SK-N-SH treated with all-trans-retinoic acid at 6 μM for 48 hours (cell line): ENCODE data around the gene GPC6.

ENCODE experiments used
- ATAC-seq: fragments of 200-7000 bp; cut with Tn5 transposase; 3 replicates; pipeline ENCODE4 v1.9.1; 2020; ENCODE audit warnings: mild to moderate bottlenecking, moderate library complexity
- ARNTL ChIP-seq: fragments of 450-650 bp; formaldehyde crosslinking; IDR thresholded peaks from 2 replicates; pipeline ENCODE4 v1.5.0; 2020; ENCODE audit warnings: low read depth, mild to moderate bottlenecking, moderate library complexity, borderline replicate concordance
- BACH2 ChIP-seq: fragments of 250-450 bp; sonication (Bioruptor Pico); IDR thresholded peaks from 2 replicates; pipeline ENCODE4 v1.9.0; 2021; ENCODE audit warnings: mild to moderate bottlenecking, borderline replicate concordance
- CSDC2 ChIP-seq: fragments of 250-450 bp; sonication (Bioruptor Pico); IDR thresholded peaks from 2 replicates; pipeline ENCODE4 v1.5.0; 2020; ENCODE audit warnings: mild to moderate bottlenecking, moderate library complexity
- ESRRG ChIP-seq: fragments of 250-450 bp; sonication (Bioruptor Pico); IDR thresholded peaks from 2 replicates; pipeline ENCODE4 v1.6.1; 2021; ENCODE audit warnings: mild to moderate bottlenecking
- GLIS3 ChIP-seq: fragments of 250-450 bp; sonication (Bioruptor Pico); IDR thresholded peaks from 2 replicates; pipeline ENCODE4 v1.5.0; 2020; ENCODE audit warnings: mild to moderate bottlenecking, moderate library complexity
- ISL1 ChIP-seq: fragments of 250-450 bp; sonication (Bioruptor Pico); IDR thresholded peaks from 2 replicates; pipeline ENCODE4 v2.1.2; 2022; ENCODE audit warnings: mild to moderate bottlenecking, moderate library complexity
- OSR1 ChIP-seq: fragments of 250-450 bp; sonication (Bioruptor Pico); IDR thresholded peaks from 2 replicates; pipeline ENCODE4 v1.8.0; 2022; ENCODE audit warnings: moderate library complexity, mild to moderate bottlenecking, inconsistent platforms
- PPARA ChIP-seq: fragments of 250-450 bp; sonication (Bioruptor Pico); IDR thresholded peaks from 2 replicates; pipeline ENCODE4 v1.5.0; 2020; ENCODE audit warnings: mild to moderate bottlenecking, borderline replicate concordance
- RARB ChIP-seq: fragments of 250-450 bp; sonication (Bioruptor Pico); IDR thresholded peaks from 2 replicates; pipeline ENCODE4 v1.8.0; 2021; ENCODE audit warnings: mild to moderate bottlenecking, moderate library complexity
- SNAI2 ChIP-seq: fragments of 250-450 bp; sonication (Bioruptor Pico); IDR thresholded peaks from 2 replicates; pipeline ENCODE4 v1.5.0; 2020; ENCODE audit warnings: mild to moderate bottlenecking, moderate library complexity
- TCF4 ChIP-seq: fragments of 250-450 bp; sonication (Bioruptor Pico); IDR thresholded peaks from 2 replicates; pipeline ENCODE4 v1.8.0; 2021; ENCODE audit warnings: mild to moderate bottlenecking, moderate library complexity, borderline replicate concordance
- TOX ChIP-seq: fragments of 250-450 bp; sonication (Bioruptor Pico); IDR thresholded peaks from 2 replicates; pipeline ENCODE4 v1.8.0; 2021; ENCODE audit warnings: mild to moderate bottlenecking, moderate library complexity, borderline replicate concordance
- ZC3H10 ChIP-seq: fragments of 250-450 bp; sonication (Bioruptor Pico); IDR thresholded peaks from 2 replicates; pipeline ENCODE4 v1.5.1; 2021; ENCODE audit warnings: mild to moderate bottlenecking, moderate library complexity
- ZFP3 ChIP-seq: fragments of 250-450 bp; sonication (Bioruptor Pico); IDR thresholded peaks from 2 replicates; pipeline ENCODE4 v1.5.0; 2020; ENCODE audit warnings: mild to moderate bottlenecking, moderate library complexity
- ZFP30 ChIP-seq: fragments of 450-650 bp; formaldehyde crosslinking; IDR thresholded peaks from 2 replicates; pipeline ENCODE4 v1.5.0; 2022; ENCODE audit warnings: mild to moderate bottlenecking, moderate library complexity
- ZNF565 ChIP-seq: fragments of 450-650 bp; formaldehyde crosslinking; conservative IDR thresholded peaks from 2 replicates; pipeline ENCODE4 v1.5.0; 2020; ENCODE audit warnings: low read depth, mild to moderate bottlenecking, moderate library complexity
- ZNF70 ChIP-seq: fragments of 450-650 bp; formaldehyde crosslinking; IDR thresholded peaks from 2 replicates; pipeline ENCODE4 v1.5.0; 2020; ENCODE audit warnings: mild to moderate bottlenecking, moderate library complexity
- ZNF8 ChIP-seq: fragments of 450-650 bp; formaldehyde crosslinking; IDR thresholded peaks from 2 replicates; pipeline ENCODE4 v1.5.0; 2020; ENCODE audit warnings: mild to moderate bottlenecking, moderate library complexity
- TF ChIP-seq, protein P1 (sequence below): fragments of 250-450 bp; sonication (Bioruptor Pico); IDR thresholded peaks from 2 replicates; pipeline ENCODE4 v1.8.0; 2021; ENCODE audit warnings: low read depth, mild to moderate bottlenecking, moderate library complexity, borderline replicate concordance
- TF ChIP-seq, protein P2 (sequence below): fragments of 250-450 bp; sonication (Bioruptor Pico); IDR thresholded peaks from 2 replicates; pipeline ENCODE4 v1.5.1; 2021; ENCODE audit warnings: mild to moderate bottlenecking, moderate library complexity
- TF ChIP-seq, protein P3 (sequence below): fragments of 250-450 bp; sonication (Bioruptor Pico); IDR thresholded peaks from 2 replicates; pipeline ENCODE4 v1.8.0; 2020; ENCODE audit warnings: mild to moderate bottlenecking, moderate library complexity, borderline replicate concordance
- TF ChIP-seq, protein P4 (sequence below): fragments of 250-450 bp; sonication (Bioruptor Pico); IDR thresholded peaks from 2 replicates; pipeline ENCODE4 v1.5.0; 2020; ENCODE audit warnings: mild to moderate bottlenecking, moderate library complexity
- TF ChIP-seq, protein P5 (sequence below): fragments of 250-450 bp; sonication (Bioruptor Pico); IDR thresholded peaks from 2 replicates; pipeline ENCODE4 v1.5.1; 2020; ENCODE audit warnings: low read depth, mild to moderate bottlenecking, moderate library complexity

The GPC6 gene

DNA sequence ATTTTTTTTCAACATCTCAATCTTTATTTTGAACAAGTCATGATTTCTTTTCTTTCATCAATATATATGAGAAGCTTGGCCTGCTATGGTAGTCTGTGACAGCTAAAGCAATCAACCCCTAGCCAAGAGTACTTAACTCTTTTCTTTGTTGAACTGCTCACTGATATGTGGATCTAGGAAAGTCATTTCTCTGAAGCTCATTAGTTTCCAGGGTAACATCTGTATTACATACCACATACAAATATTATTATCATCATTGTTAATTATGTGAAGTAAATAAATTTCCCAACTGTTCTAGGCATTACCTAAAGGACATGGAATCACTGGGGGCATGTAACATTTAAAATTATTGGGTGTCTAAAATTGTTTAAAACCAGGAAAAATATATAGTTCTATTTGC, 985.6 kb downstream of the GPC6 start:
- ATAC-seq = no peak
- TF ChIP-seq GLIS3 (CRISPR knock-in tag) (no peak), ZNF70 (CRISPR knock-in tag) (no peak), ZNF8 (CRISPR knock-in tag) (no peak), ARNTL (no peak), RARB (no peak), OSR1 (CRISPR knock-in tag) (no peak), ZFP3 (no peak), ZC3H10 (CRISPR knock-in tag) (no peak), TCF4 (CRISPR knock-in tag) (no peak), TOX (CRISPR knock-in tag) (no peak), ISL1 (CRISPR knock-in tag) (no peak), PPARA (no peak), ZNF565 (no peak)
- TF ChIP-seq, protein P1, sequence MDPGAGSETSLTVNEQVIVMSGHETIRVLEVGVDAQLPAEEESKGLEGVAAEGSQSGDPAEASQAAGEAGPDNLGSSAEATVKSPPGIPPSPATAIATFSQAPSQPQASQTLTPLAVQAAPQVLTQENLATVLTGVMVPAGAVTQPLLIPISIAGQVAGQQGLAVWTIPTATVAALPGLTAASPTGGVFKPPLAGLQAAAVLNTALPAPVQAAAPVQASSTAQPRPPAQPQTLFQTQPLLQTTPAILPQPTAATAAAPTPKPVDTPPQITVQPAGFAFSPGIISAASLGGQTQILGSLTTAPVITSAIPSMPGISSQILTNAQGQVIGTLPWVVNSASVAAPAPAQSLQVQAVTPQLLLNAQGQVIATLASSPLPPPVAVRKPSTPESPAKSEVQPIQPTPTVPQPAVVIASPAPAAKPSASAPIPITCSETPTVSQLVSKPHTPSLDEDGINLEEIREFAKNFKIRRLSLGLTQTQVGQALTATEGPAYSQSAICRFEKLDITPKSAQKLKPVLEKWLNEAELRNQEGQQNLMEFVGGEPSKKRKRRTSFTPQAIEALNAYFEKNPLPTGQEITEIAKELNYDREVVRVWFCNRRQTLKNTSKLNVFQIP (CRISPR knock-in tag) = no peak
- TF ChIP-seq, protein P2, sequence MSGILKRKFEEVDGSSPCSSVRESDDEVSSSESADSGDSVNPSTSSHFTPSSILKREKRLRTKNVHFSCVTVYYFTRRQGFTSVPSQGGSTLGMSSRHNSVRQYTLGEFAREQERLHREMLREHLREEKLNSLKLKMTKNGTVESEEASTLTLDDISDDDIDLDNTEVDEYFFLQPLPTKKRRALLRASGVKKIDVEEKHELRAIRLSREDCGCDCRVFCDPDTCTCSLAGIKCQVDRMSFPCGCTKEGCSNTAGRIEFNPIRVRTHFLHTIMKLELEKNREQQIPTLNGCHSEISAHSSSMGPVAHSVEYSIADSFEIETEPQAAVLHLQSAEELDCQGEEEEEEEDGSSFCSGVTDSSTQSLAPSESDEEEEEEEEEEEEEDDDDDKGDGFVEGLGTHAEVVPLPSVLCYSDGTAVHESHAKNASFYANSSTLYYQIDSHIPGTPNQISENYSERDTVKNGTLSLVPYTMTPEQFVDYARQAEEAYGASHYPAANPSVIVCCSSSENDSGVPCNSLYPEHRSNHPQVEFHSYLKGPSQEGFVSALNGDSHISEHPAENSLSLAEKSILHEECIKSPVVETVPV = no peak
- TF ChIP-seq, protein P3, sequence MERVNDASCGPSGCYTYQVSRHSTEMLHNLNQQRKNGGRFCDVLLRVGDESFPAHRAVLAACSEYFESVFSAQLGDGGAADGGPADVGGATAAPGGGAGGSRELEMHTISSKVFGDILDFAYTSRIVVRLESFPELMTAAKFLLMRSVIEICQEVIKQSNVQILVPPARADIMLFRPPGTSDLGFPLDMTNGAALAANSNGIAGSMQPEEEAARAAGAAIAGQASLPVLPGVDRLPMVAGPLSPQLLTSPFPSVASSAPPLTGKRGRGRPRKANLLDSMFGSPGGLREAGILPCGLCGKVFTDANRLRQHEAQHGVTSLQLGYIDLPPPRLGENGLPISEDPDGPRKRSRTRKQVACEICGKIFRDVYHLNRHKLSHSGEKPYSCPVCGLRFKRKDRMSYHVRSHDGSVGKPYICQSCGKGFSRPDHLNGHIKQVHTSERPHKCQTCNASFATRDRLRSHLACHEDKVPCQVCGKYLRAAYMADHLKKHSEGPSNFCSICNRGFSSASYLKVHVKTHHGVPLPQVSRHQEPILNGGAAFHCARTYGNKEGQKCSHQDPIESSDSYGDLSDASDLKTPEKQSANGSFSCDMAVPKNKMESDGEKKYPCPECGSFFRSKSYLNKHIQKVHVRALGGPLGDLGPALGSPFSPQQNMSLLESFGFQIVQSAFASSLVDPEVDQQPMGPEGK = no peak
- TF ChIP-seq, protein P4, sequence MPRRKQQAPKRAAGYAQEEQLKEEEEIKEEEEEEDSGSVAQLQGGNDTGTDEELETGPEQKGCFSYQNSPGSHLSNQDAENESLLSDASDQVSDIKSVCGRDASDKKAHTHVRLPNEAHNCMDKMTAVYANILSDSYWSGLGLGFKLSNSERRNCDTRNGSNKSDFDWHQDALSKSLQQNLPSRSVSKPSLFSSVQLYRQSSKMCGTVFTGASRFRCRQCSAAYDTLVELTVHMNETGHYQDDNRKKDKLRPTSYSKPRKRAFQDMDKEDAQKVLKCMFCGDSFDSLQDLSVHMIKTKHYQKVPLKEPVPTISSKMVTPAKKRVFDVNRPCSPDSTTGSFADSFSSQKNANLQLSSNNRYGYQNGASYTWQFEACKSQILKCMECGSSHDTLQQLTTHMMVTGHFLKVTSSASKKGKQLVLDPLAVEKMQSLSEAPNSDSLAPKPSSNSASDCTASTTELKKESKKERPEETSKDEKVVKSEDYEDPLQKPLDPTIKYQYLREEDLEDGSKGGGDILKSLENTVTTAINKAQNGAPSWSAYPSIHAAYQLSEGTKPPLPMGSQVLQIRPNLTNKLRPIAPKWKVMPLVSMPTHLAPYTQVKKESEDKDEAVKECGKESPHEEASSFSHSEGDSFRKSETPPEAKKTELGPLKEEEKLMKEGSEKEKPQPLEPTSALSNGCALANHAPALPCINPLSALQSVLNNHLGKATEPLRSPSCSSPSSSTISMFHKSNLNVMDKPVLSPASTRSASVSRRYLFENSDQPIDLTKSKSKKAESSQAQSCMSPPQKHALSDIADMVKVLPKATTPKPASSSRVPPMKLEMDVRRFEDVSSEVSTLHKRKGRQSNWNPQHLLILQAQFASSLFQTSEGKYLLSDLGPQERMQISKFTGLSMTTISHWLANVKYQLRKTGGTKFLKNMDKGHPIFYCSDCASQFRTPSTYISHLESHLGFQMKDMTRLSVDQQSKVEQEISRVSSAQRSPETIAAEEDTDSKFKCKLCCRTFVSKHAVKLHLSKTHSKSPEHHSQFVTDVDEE (CRISPR knock-in tag) = no peak
- TF ChIP-seq, all 23 proteins: peak for 0

DNA sequence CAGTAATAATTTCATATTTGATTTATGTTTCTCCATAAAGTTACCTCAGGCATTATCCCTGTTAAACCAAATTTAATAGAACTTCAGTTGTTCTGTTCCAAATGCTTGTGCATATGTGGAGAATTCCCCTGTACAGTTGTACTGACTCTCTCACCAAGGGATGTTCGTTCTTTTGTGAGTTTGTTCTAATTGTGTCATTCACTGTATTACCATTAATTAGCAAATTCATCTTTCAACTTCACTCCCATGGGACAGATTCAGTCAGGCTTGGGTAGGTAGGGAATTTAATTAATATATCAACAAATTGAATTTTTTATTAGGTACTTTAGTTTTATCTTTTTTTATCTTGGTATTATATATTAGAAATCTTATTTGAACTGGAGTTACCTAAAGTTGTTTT, 987.5 kb downstream of the GPC6 start:
- ATAC-seq = no peak
- no peak for TF ChIP-seq ZC3H10 (CRISPR knock-in tag)
- no peak for TF ChIP-seq ISL1 (CRISPR knock-in tag)
- no peak for TF ChIP-seq CSDC2 (CRISPR knock-in tag)
- TF ChIP-seq, protein P3 = no peak
- TF ChIP-seq GLIS3 (CRISPR knock-in tag) = no peak
- TF ChIP-seq, protein P5, sequence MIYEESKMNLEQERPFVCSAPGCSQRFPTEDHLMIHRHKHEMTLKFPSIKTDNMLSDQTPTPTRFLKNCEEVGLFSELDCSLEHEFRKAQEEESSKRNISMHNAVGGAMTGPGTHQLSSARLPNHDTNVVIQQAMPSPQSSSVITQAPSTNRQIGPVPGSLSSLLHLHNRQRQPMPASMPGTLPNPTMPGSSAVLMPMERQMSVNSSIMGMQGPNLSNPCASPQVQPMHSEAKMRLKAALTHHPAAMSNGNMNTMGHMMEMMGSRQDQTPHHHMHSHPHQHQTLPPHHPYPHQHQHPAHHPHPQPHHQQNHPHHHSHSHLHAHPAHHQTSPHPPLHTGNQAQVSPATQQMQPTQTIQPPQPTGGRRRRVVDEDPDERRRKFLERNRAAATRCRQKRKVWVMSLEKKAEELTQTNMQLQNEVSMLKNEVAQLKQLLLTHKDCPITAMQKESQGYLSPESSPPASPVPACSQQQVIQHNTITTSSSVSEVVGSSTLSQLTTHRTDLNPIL (CRISPR knock-in tag) = no peak
- TF ChIP-seq ESRRG (CRISPR knock-in tag) = no peak
- no peak for TF ChIP-seq SNAI2 (CRISPR knock-in tag)
- TF ChIP-seq ZNF565 = no peak
- no peak for TF ChIP-seq TOX (CRISPR knock-in tag)
- TF ChIP-seq TCF4 (CRISPR knock-in tag) = no peak
- TF ChIP-seq, protein P4 (CRISPR knock-in tag) = no peak
- TF ChIP-seq ZNF70 (CRISPR knock-in tag) = no peak
- TF ChIP-seq, protein P2 = no peak
- no peak for TF ChIP-seq ZFP30 (CRISPR knock-in tag)
- no peak for TF ChIP-seq PPARA
- TF ChIP-seq BACH2 (CRISPR knock-in tag) = no peak
- TF ChIP-seq ZNF8 (CRISPR knock-in tag) = no peak
